HG03066 (cell line): ENCODE measurements around the gene CERS5.
"Not testable (repeated sequence)": the region's sequence is repeated elsewhere in the genome, so short reads cannot be mapped to it uniquely, and the experiment has no call there.

Experiments used
- ATAC-seq: cut with Tn5 transposase; IDR thresholded peaks from one replicate; pipeline ENCODE4 v1.9.1; 2021; ENCODE audit warnings: low read depth; ENCODE audit not compliant: unreplicated experiment

Gene CERS5

GRCh38 chr12:50187084-50187900 is 20.1 kb upstream of the CERS5 start:
- peak; percentile 59 for ATAC-seq

- no peak for ATAC-seq
These were observed 19.5 kb upstream of the CERS5 start for GRCh38 chr12:50186681-50187080.

- no peak for ATAC-seq
These were observed 18.9 kb upstream of the CERS5 start for GRCh38 chr12:50185970-50186663.

DNA sequence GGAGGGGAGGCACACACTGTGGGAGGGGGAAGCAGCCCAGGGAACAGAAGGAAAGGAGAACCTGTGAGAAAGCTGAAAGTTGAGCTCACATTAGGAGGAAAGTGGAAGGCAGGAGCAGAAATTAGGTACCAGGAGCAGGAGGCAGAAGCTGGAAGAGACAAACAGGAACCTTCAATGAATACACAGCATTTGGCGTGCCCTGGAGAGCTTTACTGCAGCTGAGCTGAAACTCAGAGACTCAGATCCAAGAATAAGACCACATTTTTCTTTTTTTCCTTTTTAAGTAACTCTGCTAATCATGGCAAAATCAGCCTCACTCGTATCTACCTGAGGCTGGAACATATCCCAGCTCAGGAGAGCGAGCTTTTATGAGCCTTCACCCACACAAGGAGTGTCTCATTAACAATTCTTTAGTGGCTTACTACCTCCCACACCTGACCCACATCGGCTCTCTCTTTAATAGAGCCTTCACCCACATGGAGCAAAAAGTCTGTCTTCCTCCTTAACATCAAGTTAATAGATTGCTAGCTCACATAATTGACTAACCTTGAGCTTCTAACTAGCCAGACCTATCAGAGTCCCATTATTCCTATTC is 18.2 kb upstream of the CERS5 start:
- no peak for ATAC-seq

DNA sequence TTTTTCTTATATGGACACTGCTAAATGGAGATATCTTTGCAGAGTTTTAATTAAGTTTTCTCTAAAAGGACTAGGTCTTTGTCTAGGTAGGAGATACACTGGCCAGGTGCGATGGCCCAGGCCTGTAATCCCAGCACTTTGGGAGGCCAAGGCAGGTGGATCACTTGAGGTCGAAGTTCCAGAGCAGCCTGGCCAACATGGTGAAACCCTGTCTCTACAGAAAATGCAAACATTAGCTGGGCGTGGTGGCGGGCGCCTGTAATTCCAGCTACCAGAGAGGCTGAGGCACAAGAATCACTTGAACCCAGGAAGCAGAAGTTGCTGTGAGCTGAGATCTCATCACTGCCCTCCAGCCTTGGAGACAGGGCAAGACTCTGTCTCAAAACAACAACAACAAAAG is 17.1 kb upstream of the CERS5 start:
- no peak for ATAC-seq

DNA sequence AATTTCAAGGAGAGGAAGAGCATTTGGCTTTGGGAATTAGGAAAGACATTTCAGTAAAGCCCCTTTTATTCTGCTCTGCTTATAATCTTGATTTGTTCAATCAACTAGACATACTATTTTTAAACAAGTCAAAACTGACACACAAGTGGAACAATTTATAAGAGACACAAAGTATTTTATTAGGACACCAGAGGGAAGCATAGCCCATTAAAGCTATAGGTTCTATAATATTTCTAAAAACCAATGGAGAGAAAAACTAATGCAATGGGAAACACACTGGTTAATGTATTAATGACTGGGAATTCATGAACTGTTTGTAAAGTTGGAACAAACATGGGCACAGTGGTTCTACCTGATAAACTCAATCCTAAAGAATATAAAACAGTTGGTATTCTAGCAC is 15.3 kb upstream of the CERS5 start:
- no peak for ATAC-seq

- ATAC-seq: no peak
These were observed 14.5 kb upstream of the CERS5 start for GRCh38 chr12:50181691-50182090.

- no peak for ATAC-seq
These were observed 8.5 kb upstream of the CERS5 start for GRCh38 chr12:50175716-50176026.

- no peak for ATAC-seq
These were observed 8.0 kb upstream of the CERS5 start for GRCh38 chr12:50174971-50175715.

DNA sequence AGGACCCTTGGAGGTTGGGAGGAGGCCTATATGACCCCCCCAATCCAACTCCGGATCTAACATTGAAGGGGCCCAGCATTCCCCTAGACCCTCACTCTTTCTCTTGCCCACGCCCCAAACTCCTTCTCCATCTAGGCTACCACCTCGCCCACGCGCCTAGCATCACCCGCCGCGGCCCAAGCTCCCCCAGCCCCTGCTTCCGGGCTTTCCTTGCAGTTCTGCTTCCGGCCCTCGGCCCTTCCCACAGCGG is 445 bp downstream of the CERS5 start:
- peak; percentile 34 for ATAC-seq

- ATAC-seq: no peak
These were observed 2.2 kb downstream of the CERS5 start for GRCh38 chr12:50164963-50165362.

- no peak for ATAC-seq
These were observed 4.9 kb downstream of the CERS5 start for GRCh38 chr12:50162230-50162629.

GRCh38 chr12:50160643-50161042 is 6.5 kb downstream of the CERS5 start:
- ATAC-seq: no peak

GRCh38 chr12:50157259-50157658 is 9.9 kb downstream of the CERS5 start:
- ATAC-seq: no peak

GRCh38 chr12:50156641-50157040 is 10.5 kb downstream of the CERS5 start:
- no peak for ATAC-seq

DNA sequence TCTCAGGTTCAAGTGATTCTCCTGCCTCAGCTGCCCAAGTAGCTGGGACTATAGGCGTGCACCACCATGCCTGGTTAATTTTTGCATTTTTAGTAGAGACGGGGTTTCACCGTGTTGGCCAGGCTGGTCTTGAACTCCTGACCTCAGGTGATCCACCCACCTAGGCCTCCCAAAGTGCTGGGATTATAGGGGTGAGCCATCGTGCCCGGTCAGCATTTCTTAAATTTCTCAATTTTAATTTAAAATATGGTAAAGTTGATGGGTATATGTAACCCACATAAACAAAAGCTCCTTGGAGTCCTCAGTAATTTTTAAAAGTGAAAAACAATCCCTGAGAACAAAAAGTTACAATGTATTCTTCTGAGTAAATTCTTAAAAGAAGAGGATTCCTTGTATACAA is 12.2 kb downstream of the CERS5 start:
- not testable (repeated sequence) for ATAC-seq

GRCh38 chr12:50151047-50151687 is 16.0 kb downstream of the CERS5 start:
- ATAC-seq: no peak

GRCh38 chr12:50149311-50149710 is 17.9 kb downstream of the CERS5 start:
- ATAC-seq: no peak

- ATAC-seq: not testable (repeated sequence)
These were observed 19.2 kb downstream of the CERS5 start for GRCh38 chr12:50148011-50148410.

DNA sequence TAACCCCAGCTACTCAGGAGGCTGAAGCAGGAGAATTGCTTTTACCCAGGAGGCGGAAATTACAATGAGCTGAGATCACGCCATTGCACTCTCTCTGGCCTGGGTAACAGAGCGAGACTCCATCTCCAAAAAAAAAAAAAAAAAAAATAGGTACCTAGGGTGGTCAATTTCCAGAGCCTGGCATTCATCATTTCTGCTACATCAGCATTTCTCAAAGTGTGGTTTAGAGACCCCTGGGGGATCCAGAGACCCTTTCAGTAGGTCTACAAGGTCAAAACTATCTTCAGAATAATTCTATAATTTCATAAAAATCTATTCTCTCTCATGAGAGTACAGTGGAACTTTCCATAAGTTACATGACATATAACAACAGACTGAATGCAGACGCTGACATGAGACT is 19.9 kb downstream of the CERS5 start:
- no peak for ATAC-seq

GRCh38 chr12:50145439-50145838 is 21.7 kb downstream of the CERS5 start:
- no peak for ATAC-seq
